ENCODE measurements around the gene FOLR3.

Gene FOLR3

GRCh38 chr11:72119198-72119597 lies 16.3 kb upstream of the FOLR3 start:
- Histone ChIP-seq H3K36me3 (ENCODE audit: control insufficient read depth, insufficient read depth, low read length) (no peaks in the 10 kb centered on the region), H3K27me3 (replicated peaks; ENCODE audit: control insufficient read depth, insufficient read depth, low read length) (no peaks in the 10 kb centered on the region), H3K4me3 (replicated peaks; ENCODE audit: low read depth, low read length) (no peak overlapping the region)
- DNase-seq (ENCODE audit: extremely low read depth, insufficient read length) = no peak
- TF ChIP-seq CTCF (IDR thresholded peaks at IDR 0.05; ENCODE audit: insufficient read depth, low read length, poor library complexity, severe bottlenecking) = no peak

- H3K27me3 ChIP-seq (replicated peaks; ENCODE audit: control insufficient read depth, insufficient read depth, low read length) = no peaks in the 10 kb centered on the region
- no peak overlapping the region for H3K4me3 ChIP-seq (replicated peaks; ENCODE audit: low read depth, low read length)
- DNase-seq (ENCODE audit: extremely low read depth, insufficient read length) = no peak
- no peak for TF ChIP-seq CTCF (IDR thresholded peaks at IDR 0.05; ENCODE audit: insufficient read depth, low read length, poor library complexity, severe bottlenecking)
- no peaks in the 10 kb centered on the region for H3K36me3 ChIP-seq (ENCODE audit: control insufficient read depth, insufficient read depth, low read length)
These were observed 14.6 kb upstream of the FOLR3 start for GRCh38 chr11:72120930-72121329.

- H3K4me3 ChIP-seq (replicated peaks; ENCODE audit: low read depth, low read length) = no peak overlapping the region
- no peaks in the 10 kb centered on the region for H3K36me3 ChIP-seq (ENCODE audit: control insufficient read depth, insufficient read depth, low read length)
- H3K27me3 ChIP-seq (replicated peaks; ENCODE audit: control insufficient read depth, insufficient read depth, low read length) = no peaks in the 10 kb centered on the region
- DNase-seq (ENCODE audit: extremely low read depth, insufficient read length) = no peak
- no peak for TF ChIP-seq CTCF (IDR thresholded peaks at IDR 0.05; ENCODE audit: insufficient read depth, low read length, poor library complexity, severe bottlenecking)
These were observed 12.9 kb upstream of the FOLR3 start for GRCh38 chr11:72122607-72123006.

- Histone ChIP-seq H3K27me3 (replicated peaks; ENCODE audit: control insufficient read depth, insufficient read depth, low read length) (no peaks in the 10 kb centered on the region), H3K4me3 (replicated peaks; ENCODE audit: low read depth, low read length) (no peak overlapping the region), H3K36me3 (ENCODE audit: control insufficient read depth, insufficient read depth, low read length) (no peaks in the 10 kb centered on the region)
- no peak for TF ChIP-seq CTCF (IDR thresholded peaks at IDR 0.05; ENCODE audit: insufficient read depth, low read length, poor library complexity, severe bottlenecking)
- DNase-seq (ENCODE audit: extremely low read depth, insufficient read length) = no peak
These were observed 12.3 kb upstream of the FOLR3 start for GRCh38 chr11:72123117-72123653.

- DNase-seq (ENCODE audit: extremely low read depth, insufficient read length) = no peak
- H3K36me3 ChIP-seq (ENCODE audit: control insufficient read depth, insufficient read depth, low read length) = no peaks in the 10 kb centered on the region
- no peaks in the 10 kb centered on the region for H3K27me3 ChIP-seq (replicated peaks; ENCODE audit: control insufficient read depth, insufficient read depth, low read length)
- H3K4me3 ChIP-seq (replicated peaks; ENCODE audit: low read depth, low read length) = no peak overlapping the region
- TF ChIP-seq CTCF (IDR thresholded peaks at IDR 0.05; ENCODE audit: insufficient read depth, low read length, poor library complexity, severe bottlenecking) = no peak
These were observed 11.5 kb upstream of the FOLR3 start for GRCh38 chr11:72124046-72124445.

- H3K36me3 ChIP-seq (ENCODE audit: control insufficient read depth, insufficient read depth, low read length) = no peaks in the 10 kb centered on the region
- no peak for DNase-seq (ENCODE audit: extremely low read depth, insufficient read length)
- no peaks in the 10 kb centered on the region for H3K27me3 ChIP-seq (replicated peaks; ENCODE audit: control insufficient read depth, insufficient read depth, low read length)
- no peak overlapping the region for H3K4me3 ChIP-seq (replicated peaks; ENCODE audit: low read depth, low read length)
- no peak for TF ChIP-seq CTCF (IDR thresholded peaks at IDR 0.05; ENCODE audit: insufficient read depth, low read length, poor library complexity, severe bottlenecking)
These were observed 9.6 kb upstream of the FOLR3 start for GRCh38 chr11:72125956-72126355.

Data from GM06990 (cell line).